Endodermal cell (in vitro differentiated cells): Measurements from ENCODE around the gene DLX6. TPM values are rescaled to one million over a fixed set of nuclear protein-coding genes. Genes with fewer than 3 reads are reported as not detected.

ENCODE experiments used
- DNase-seq: peaks from one replicate; pipeline ENCODE4 v3.0.0-alpha.2; 2017
- H3K27ac ChIP-seq: 2 replicates; pipeline ENCODE4 v1.5.1; 2013; ENCODE audit warnings: mild to moderate bottlenecking, low read depth, low read length, moderate library complexity
- H3K27me3 ChIP-seq: 2 replicates; pipeline ENCODE4 v1.6.1; 2013; ENCODE audit warnings: mild to moderate bottlenecking, low read length, moderate library complexity; ENCODE audit not compliant: insufficient read depth, control insufficient read depth, poor library complexity, severe bottlenecking
- H3K36me3 ChIP-seq: 2 replicates; pipeline ENCODE4 v1.7.0; 2013; ENCODE audit warnings: mild to moderate bottlenecking, low read length, moderate library complexity; ENCODE audit not compliant: control insufficient read depth, insufficient read depth
- H3K4me1 ChIP-seq: one replicate; pipeline ENCODE4 v1.7.0; 2013; ENCODE audit warnings: low read length; ENCODE audit not compliant: control insufficient read depth, insufficient read depth
- H3K4me3 ChIP-seq: 2 replicates; pipeline ENCODE4 v1.5.1; 2013; ENCODE audit warnings: mild to moderate bottlenecking, low read length, moderate library complexity
- H3K9ac ChIP-seq: 2 replicates; pipeline ENCODE4 v1.6.1; 2013; ENCODE audit warnings: mild to moderate bottlenecking, low read length, moderate library complexity; ENCODE audit not compliant: poor library complexity, severe bottlenecking; ENCODE audit errors: extremely low read depth
- H3K9me3 ChIP-seq: 2 replicates; pipeline ENCODE4 v1.6.1; 2013; ENCODE audit warnings: mild to moderate bottlenecking, low read length, moderate library complexity; ENCODE audit not compliant: control insufficient read depth
- H3K27ac Mint-ChIP-seq: 2 replicates; pipeline ENCODE4 v1.8.0; 2020; ENCODE audit warnings: mixed read lengths
- H3K27me3 Mint-ChIP-seq: 2 replicates; pipeline ENCODE4 v1.8.0; 2021; ENCODE audit warnings: mild to moderate bottlenecking, mixed read lengths; ENCODE audit not compliant: insufficient read depth
- H3K36me3 Mint-ChIP-seq: 2 replicates; pipeline ENCODE4 v1.8.0; 2020; ENCODE audit warnings: low read depth, mixed read lengths
- H3K4me1 Mint-ChIP-seq: 2 replicates; pipeline ENCODE4 v1.8.0; 2020; ENCODE audit warnings: mixed read lengths
- H3K4me3 Mint-ChIP-seq: 2 replicates; pipeline ENCODE4 v1.8.0; 2020; ENCODE audit warnings: mild to moderate bottlenecking, moderate library complexity, mixed read lengths
- H3K9me3 Mint-ChIP-seq: 2 replicates; pipeline ENCODE4 v1.8.0; 2020; ENCODE audit warnings: mild to moderate bottlenecking, mixed read lengths
- WGBS, 2 experiments: methylation state at CpG; one replicate each; pipeline versions ENCODE4 v1.1.5 to v1.1.7; 2013; ENCODE audit warnings: missing lambda C conversion rate in 2 of 2, mixed read lengths in 1 of 2; ENCODE audit not compliant: insufficient coverage in 1 of 2, insufficient read length in 1 of 2; 5-methylcytosine and 5-hydroxymethylcytosine counted together
- total RNA-seq, 2 donors: library from RNA; stranded (reverse); fragmentation: NEBNext Ultra II Directional in 1 of 2; extraction: Animal tissue kit (Norgen Biotek cat#: 25700) in 1 of 2; gene quantifications; 2 replicates in 1 of 2; 3 replicates in 1 of 2; pipeline ENCODE4 v1.2.1, GENCODE V29; 2021
- TF ChIP-seq, protein P1 (sequence below): fragments of 200-600 bp; sonication (generic); conservative IDR thresholded peaks from 2 replicates; pipeline ENCODE4 v1.5.0; 2021; ENCODE audit warnings: antibody characterized with exemption, mild to moderate bottlenecking

The DLX6 gene
- total RNA-seq, 2 donors from 2014 or later, result not detected

GRCh38 chr7:97017192-97018125 is 12.1 kb downstream of the DLX6 start:
- Histone ChIP-seq H3K9me3 (no peaks in the 10 kb centered on the region), H3K4me3 (peak overlapping the region; percentile 71), H3K36me3 (no peaks in the 10 kb centered on the region), H3K27me3 (peaks cover 100% of the 10 kb centered on the region), H3K27ac (no peak overlapping the region), H3K9ac (no peak overlapping the region), H3K4me1 (peaks cover 3% of the 10 kb centered on the region)
- Mint-ChIP-seq H3K4me3 (peak overlapping the region; percentile 60), H3K36me3 (no peaks in the 10 kb centered on the region), H3K4me1 (peaks cover 35% of the 10 kb centered on the region), H3K27ac (no peak overlapping the region), H3K27me3 (peaks cover 100% of the 10 kb centered on the region), H3K9me3 (no peaks in the 10 kb centered on the region)
- 0 to 3% methylated on average over 13 to 37 of the region's 37 CpGs for WGBS, 2 experiments
- no peak for DNase-seq
- TF ChIP-seq, protein P1, sequence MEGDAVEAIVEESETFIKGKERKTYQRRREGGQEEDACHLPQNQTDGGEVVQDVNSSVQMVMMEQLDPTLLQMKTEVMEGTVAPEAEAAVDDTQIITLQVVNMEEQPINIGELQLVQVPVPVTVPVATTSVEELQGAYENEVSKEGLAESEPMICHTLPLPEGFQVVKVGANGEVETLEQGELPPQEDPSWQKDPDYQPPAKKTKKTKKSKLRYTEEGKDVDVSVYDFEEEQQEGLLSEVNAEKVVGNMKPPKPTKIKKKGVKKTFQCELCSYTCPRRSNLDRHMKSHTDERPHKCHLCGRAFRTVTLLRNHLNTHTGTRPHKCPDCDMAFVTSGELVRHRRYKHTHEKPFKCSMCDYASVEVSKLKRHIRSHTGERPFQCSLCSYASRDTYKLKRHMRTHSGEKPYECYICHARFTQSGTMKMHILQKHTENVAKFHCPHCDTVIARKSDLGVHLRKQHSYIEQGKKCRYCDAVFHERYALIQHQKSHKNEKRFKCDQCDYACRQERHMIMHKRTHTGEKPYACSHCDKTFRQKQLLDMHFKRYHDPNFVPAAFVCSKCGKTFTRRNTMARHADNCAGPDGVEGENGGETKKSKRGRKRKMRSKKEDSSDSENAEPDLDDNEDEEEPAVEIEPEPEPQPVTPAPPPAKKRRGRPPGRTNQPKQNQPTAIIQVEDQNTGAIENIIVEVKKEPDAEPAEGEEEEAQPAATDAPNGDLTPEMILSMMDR, result no peak

DNA sequence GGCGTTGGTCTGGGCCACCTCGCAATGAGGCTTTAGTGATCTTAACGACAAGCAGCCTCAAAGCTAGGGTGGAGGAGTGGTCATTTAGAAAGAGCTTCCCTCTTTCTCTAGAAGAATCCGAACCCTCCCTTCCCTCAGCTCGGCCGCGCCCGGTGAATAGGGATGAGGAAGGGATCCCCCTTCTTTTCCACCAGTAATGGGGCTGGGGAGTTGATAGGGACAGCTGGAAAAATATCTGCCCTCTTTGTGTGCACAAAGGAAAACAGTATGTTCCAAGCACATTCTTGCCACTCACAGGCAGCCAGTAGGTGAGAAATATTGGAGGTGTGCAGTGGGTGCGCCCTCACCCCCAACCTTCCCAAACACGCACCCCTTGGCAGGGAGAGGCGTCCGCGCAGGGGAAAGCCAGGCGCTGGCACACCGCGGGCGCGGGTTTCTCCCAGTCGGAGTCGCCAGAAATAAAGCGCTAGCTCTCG is 12.8 kb downstream of the DLX6 start:
- H3K4me3 ChIP-seq, result peak overlapping the region; percentile 71
- no peaks in the 10 kb centered on the region for H3K9me3 Mint-ChIP-seq
- peaks cover 100% of the 10 kb centered on the region for H3K27me3 ChIP-seq
- peaks cover 100% of the 10 kb centered on the region for H3K27me3 Mint-ChIP-seq
- H3K4me3 Mint-ChIP-seq, result peak overlapping the region; percentile 60
- no peaks in the 10 kb centered on the region for H3K9me3 ChIP-seq
- no peaks in the 10 kb centered on the region for H3K36me3 ChIP-seq
- peaks cover 34% of the 10 kb centered on the region for H3K4me1 Mint-ChIP-seq
- TF ChIP-seq, protein P1, result no peak
- H3K36me3 Mint-ChIP-seq, result no peaks in the 10 kb centered on the region
- peak; percentile 54 for DNase-seq
- H3K27ac Mint-ChIP-seq, result no peak overlapping the region
- no peak overlapping the region for H3K9ac ChIP-seq
- H3K4me1 ChIP-seq, result peaks cover 3% of the 10 kb centered on the region
- 3 to 14% methylated on average over 7 to 21 of the region's 22 CpGs for WGBS, 2 experiments
- no peak overlapping the region for H3K27ac ChIP-seq

DNA sequence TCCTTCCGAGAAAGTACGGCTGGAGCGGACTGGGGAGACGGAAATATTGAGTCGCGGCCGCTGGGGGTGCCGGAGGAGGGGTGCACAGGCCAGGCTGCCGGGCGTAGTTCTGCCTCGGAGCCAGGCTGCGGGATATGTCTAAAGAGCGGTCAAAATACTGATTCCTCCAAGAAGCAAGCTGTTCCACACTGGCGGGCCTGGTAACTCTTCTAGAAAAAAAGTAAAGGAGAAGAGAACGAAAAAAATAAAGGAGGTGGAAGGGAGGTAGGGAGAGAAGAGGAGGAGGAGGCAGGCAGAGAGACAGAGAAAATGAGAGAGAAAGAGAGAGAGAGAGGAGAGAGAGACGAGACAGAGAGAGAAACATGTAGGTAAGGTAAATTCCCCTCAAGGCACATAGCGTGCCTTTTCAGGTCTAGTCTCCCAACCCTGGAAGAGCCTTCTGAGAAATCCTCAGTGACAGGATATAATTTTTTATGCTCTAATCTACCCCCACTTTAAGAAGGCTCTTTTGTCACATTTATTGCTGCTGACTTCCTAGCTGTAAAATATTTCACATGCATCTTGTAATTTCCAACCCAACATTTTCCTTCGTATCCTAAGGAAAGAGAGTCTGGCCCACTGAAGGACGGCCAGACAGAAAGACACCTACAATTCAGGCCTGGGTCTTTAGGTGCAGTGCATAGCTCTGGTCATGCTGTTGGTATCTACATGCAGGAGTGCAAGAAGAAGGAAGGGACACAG is 13.6 kb downstream of the DLX6 start:
- Mint-ChIP-seq H3K27ac (no peak overlapping the region), H3K4me1 (peaks cover 37% of the 10 kb centered on the region), H3K36me3 (no peaks in the 10 kb centered on the region), H3K4me3 (no peak overlapping the region), H3K27me3 (peaks cover 100% of the 10 kb centered on the region), H3K9me3 (no peaks in the 10 kb centered on the region)
- Histone ChIP-seq H3K9ac (no peak overlapping the region), H3K36me3 (no peaks in the 10 kb centered on the region), H3K4me3 (no peak overlapping the region), H3K4me1 (peaks cover 3% of the 10 kb centered on the region), H3K9me3 (no peaks in the 10 kb centered on the region), H3K27ac (no peak overlapping the region), H3K27me3 (peaks cover 100% of the 10 kb centered on the region)
- 11 to 12% methylated on average over 14 to 19 of the region's 19 CpGs for WGBS, 2 experiments
- TF ChIP-seq, protein P1, result no peak
- DNase-seq, result peak; percentile 48
